ENCODE measurements around the gene MANBA.

GRCh38 chr4:102600689-102601088, 160.1 kb downstream of the MANBA start:
- TF ChIP-seq CTCF (conservative IDR thresholded peaks at IDR 0.05; ENCODE audit: low read depth, low read length) (no peak), EZH2 (IDR thresholded peaks at IDR 0.05; ENCODE audit: borderline replicate concordance, low read depth, low read length, poor library complexity, severe bottlenecking) (no peak)
